Measurements from ENCODE around the gene TMEM107.

DNA sequence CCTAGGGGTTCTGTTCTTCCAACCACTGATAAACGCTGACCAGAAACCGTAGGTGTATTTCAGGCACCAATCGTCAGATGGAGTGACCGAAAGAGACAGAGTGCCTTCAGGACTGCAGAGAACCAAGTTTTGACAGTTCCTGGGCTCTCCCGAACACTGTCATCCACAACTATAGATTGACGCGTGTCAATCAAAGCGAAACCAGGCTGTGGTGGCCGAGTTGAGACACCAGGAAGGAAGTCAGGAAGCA, 46.1 kb upstream of the TMEM107 start:
- no peak for TF ChIP-seq ZBTB21 (CRISPR knock-in tag; IDR thresholded peaks at IDR 0.05; ENCODE audit: borderline replicate concordance)
- no peak for TF ChIP-seq TCF7 (CRISPR knock-in tag; IDR thresholded peaks at IDR 0.05; ENCODE audit: low read depth)
- TF ChIP-seq, protein P1, sequence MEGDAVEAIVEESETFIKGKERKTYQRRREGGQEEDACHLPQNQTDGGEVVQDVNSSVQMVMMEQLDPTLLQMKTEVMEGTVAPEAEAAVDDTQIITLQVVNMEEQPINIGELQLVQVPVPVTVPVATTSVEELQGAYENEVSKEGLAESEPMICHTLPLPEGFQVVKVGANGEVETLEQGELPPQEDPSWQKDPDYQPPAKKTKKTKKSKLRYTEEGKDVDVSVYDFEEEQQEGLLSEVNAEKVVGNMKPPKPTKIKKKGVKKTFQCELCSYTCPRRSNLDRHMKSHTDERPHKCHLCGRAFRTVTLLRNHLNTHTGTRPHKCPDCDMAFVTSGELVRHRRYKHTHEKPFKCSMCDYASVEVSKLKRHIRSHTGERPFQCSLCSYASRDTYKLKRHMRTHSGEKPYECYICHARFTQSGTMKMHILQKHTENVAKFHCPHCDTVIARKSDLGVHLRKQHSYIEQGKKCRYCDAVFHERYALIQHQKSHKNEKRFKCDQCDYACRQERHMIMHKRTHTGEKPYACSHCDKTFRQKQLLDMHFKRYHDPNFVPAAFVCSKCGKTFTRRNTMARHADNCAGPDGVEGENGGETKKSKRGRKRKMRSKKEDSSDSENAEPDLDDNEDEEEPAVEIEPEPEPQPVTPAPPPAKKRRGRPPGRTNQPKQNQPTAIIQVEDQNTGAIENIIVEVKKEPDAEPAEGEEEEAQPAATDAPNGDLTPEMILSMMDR (IDR thresholded peaks at IDR 0.05), result no peak
- TF ChIP-seq KAT7 (CRISPR knock-in tag; IDR thresholded peaks at IDR 0.05; ENCODE audit: borderline replicate concordance), result no peak
- no peak for TF ChIP-seq FOXK1 (CRISPR knock-in tag; IDR thresholded peaks at IDR 0.05)
- TF ChIP-seq NR3C1 (CRISPR knock-in tag; conservative IDR thresholded peaks at IDR 0.05; ENCODE audit: low read depth), result no peak
- TF ChIP-seq NR2C2 (CRISPR knock-in tag; IDR thresholded peaks at IDR 0.05), result no peak
- TF ChIP-seq, protein P2, sequence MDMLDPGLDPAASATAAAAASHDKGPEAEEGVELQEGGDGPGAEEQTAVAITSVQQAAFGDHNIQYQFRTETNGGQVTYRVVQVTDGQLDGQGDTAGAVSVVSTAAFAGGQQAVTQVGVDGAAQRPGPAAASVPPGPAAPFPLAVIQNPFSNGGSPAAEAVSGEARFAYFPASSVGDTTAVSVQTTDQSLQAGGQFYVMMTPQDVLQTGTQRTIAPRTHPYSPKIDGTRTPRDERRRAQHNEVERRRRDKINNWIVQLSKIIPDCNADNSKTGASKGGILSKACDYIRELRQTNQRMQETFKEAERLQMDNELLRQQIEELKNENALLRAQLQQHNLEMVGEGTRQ (CRISPR knock-in tag; IDR thresholded peaks at IDR 0.05), result no peak
- TF ChIP-seq, protein P3, sequence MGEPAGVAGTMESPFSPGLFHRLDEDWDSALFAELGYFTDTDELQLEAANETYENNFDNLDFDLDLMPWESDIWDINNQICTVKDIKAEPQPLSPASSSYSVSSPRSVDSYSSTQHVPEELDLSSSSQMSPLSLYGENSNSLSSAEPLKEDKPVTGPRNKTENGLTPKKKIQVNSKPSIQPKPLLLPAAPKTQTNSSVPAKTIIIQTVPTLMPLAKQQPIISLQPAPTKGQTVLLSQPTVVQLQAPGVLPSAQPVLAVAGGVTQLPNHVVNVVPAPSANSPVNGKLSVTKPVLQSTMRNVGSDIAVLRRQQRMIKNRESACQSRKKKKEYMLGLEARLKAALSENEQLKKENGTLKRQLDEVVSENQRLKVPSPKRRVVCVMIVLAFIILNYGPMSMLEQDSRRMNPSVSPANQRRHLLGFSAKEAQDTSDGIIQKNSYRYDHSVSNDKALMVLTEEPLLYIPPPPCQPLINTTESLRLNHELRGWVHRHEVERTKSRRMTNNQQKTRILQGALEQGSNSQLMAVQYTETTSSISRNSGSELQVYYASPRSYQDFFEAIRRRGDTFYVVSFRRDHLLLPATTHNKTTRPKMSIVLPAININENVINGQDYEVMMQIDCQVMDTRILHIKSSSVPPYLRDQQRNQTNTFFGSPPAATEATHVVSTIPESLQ (CRISPR knock-in tag; IDR thresholded peaks at IDR 0.05), result no peak
- no peak for TF ChIP-seq ZNF263 (CRISPR knock-in tag; IDR thresholded peaks at IDR 0.05; ENCODE audit: low read depth)

Data from WTC11 (cell line).